Measurements from ENCODE around the gene CREBZF.
"Not testable (repeated sequence)": the region's sequence is repeated elsewhere in the genome, so short reads cannot be mapped to it uniquely, and the experiment has no call there.

Gene CREBZF

GRCh38 chr11:85626496-85626895 lies 38.4 kb downstream of the CREBZF start:
- no peak for DNase-seq (ENCODE audit: low spot score)

DNA sequence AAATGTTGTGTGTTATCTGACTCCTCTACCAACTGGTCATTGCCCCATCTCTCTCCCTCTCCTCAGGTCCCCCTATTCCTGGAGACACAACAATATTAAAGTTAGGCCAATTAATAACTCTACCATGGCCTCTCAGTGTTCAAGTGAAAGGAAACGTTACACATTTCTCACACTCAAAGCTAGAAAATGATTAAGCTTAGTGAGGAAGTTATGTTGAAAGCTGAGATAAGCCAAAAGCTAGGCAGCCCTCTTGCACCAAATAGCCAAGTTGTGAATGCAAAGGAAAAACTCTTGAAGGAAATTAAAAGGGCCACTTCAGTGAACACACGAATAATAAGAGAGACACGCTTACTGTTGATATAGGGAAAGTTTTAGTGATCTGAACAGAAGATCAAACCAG lies 44.7 kb downstream of the CREBZF start:
- DNase-seq (ENCODE audit: low spot score), result no peak

DNA sequence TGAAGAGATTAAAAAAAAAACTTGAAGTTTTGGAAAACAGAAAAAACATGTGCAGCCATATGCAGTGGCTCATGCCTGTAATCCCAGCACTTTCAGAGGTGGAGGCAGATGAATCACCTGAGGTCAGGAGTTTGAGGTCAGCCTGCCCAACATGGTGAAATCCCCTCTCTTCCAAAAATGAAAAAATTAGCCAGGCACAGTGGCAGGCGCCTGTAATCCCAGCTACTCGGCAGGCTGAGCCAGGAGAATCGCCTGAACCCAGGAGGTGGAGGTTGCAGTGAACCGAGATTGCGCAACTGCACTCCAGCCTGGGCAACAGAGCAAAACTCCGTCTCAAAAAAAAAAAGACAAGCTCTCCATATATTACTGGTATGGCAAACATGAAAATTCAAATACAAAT lies 45.4 kb downstream of the CREBZF start:
- no peak for DNase-seq (ENCODE audit: low spot score)

DNA sequence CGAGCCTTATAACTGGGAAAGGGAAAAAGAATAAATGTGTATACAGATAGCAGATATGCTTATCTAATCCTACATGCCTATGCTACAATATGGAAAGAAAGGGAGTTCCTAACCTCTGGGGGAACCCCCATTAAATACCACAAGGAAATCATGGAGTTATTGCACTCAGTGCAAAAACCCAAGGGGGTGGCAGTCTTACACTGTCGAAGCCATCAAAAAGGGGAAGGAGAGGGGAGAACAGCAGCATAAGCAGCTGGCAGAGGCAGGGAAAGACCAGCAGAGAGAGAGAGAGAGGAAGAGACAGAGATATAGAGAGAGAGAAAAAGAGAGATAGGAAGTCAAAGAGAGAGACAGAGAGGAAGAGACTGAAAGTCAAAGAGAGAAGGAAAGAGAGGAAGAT lies 53.3 kb downstream of the CREBZF start:
- DNase-seq (ENCODE audit: low spot score), result not testable (repeated sequence)

Measured in globus pallidus (tissue), 1 donor.